Activated CD8-positive, alpha-beta T cell treated with anti-CD3 and anti-CD28 coated beads, Interleukin-2, amount 10 ng/mL, durations not matched to agents 7 days and 5 days (primary cell): ENCODE data around the gene CPSF6. TPM values are rescaled to one million over a fixed set of nuclear protein-coding genes. Genes with fewer than 3 reads are reported as not detected.
A peak's percentile ranks its signal among the peaks of the same experiment; 100 is the strongest.
"Not testable (repeated sequence)": the region's sequence is repeated elsewhere in the genome, so short reads cannot be mapped to it uniquely, and the experiment has no call there.

Experiments
- ATAC-seq: fragments of 150-1000 bp; cut with Tn5 transposase; one replicate; pipeline ENCODE4 v1.10.0; 2021; ENCODE audit warnings: moderate library complexity
- CTCF ChIA-PET: fragments of 350-600 bp; sonication (Branson Sonifier 250); formaldehyde crosslinking; loops from one replicate; lab custom pipeline; 2021; ENCODE audit warnings: antibody characterized with exemption; lab: Charles Lee
- POLR2A ChIA-PET: fragments of 350-600 bp; sonication (Branson Sonifier 250); formaldehyde crosslinking; loops from one replicate; lab custom pipeline; 2021; ENCODE audit warnings: antibody characterized with exemption; lab: Charles Lee
- DNase-seq: peaks from one replicate; pipeline ENCODE4 v3.0.0-alpha.2; 2020
- H3K27ac Mint-ChIP-seq: one replicate; pipeline ENCODE4 v1.8.0; 2021; ENCODE audit warnings: mild to moderate bottlenecking, mixed read lengths
- H3K27me3 Mint-ChIP-seq: one replicate; pipeline ENCODE4 v1.8.0; 2021; ENCODE audit warnings: low read depth, mixed read lengths
- H3K36me3 Mint-ChIP-seq: one replicate; pipeline ENCODE4 v1.8.0; 2021; ENCODE audit warnings: low read depth, mixed read lengths
- H3K4me1 Mint-ChIP-seq: one replicate; pipeline ENCODE4 v1.8.0; 2021; ENCODE audit warnings: low read depth, mixed read lengths
- H3K4me3 Mint-ChIP-seq: one replicate; pipeline ENCODE4 v1.8.0; 2021; ENCODE audit warnings: mild to moderate bottlenecking, mixed read lengths
- H3K9me3 Mint-ChIP-seq: one replicate; pipeline ENCODE4 v1.8.0; 2022; ENCODE audit warnings: mixed read lengths; ENCODE audit not compliant: insufficient read depth
- total RNA-seq, 2 experiments: library from RNA; stranded (reverse); gene quantifications; one replicate each; pipeline ENCODE4 v1.2.3, GENCODE V29; 2021

Gene CPSF6
- total RNA-seq, 2 experiments from 2014 or later, result 95.6 to 97.8 TPM

- Mint-ChIP-seq H3K27ac (no peak overlapping the region), H3K36me3 (peaks cover 54% of the 10 kb centered on the region), H3K4me3 (no peak overlapping the region), H3K27me3 (no peaks in the 10 kb centered on the region), H3K9me3 (no peaks in the 10 kb centered on the region), H3K4me1 (peaks cover 3% of the 10 kb centered on the region)
- ChIA-PET POLR2A (no interaction called here), CTCF (interaction anchor here (1.1 kb wide), 1 partner anchor 10 kb away, joined by 4 read pairs; no protein-coding TSS in a partner anchor)
- ATAC-seq (no peak), DNase-seq (no peak)
Measured at GRCh38 chr12:69262264-69262974, 23.1 kb downstream of the CPSF6 start.

DNA sequence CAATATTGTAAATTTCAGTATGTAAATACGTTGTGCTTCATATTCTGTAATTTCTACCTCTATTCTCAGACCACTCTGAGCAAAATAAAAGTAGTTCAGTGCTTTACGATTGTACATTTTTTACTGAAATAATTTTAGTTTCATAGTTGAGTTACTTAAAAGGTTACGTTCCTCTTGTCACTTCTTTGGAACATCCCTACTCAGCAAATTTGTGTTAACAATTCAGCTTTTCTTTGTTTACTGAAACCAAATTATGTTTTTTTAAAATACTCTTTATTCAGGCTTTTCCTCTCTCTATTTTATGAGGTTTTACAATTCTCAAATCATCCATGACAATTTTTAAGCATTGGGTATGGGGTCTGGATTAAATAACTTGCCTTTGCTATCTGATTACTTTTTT, 25.8 kb downstream of the CPSF6 start:
- ATAC-seq (no peak), DNase-seq (no peak)
- Mint-ChIP-seq H3K36me3 (peaks cover 42% of the 10 kb centered on the region), H3K4me1 (peaks cover 3% of the 10 kb centered on the region), H3K27ac (no peak overlapping the region), H3K27me3 (no peaks in the 10 kb centered on the region), H3K9me3 (no peaks in the 10 kb centered on the region), H3K4me3 (no peak overlapping the region)
- CTCF ChIA-PET, result interaction anchor here (1.2 to 3.1 kb wide), 4 partner anchors 11 to 111 kb away, joined by 5 to 31 read pairs (median 6); no protein-coding TSS in a partner anchor
- POLR2A ChIA-PET, result no interaction called here

- H3K4me1 Mint-ChIP-seq, POLR2A ChIA-PET, H3K27ac Mint-ChIP-seq, DNase-seq, ATAC-seq, H3K4me3 Mint-ChIP-seq, H3K9me3 Mint-ChIP-seq, H3K27me3 Mint-ChIP-seq: not testable (repeated sequence)
- peaks cover 40% of the 10 kb centered on the region for H3K36me3 Mint-ChIP-seq
- CTCF ChIA-PET, result interaction anchor here (0.5 to 3.1 kb wide), 3 partner anchors 12 to 27 kb away, joined by 3 to 31 read pairs (median 6); no protein-coding TSS in a partner anchor
Measured at GRCh38 chr12:69265633-69266032, 26.3 kb downstream of the CPSF6 start.

- Mint-ChIP-seq H3K36me3 (peaks cover 40% of the 10 kb centered on the region), H3K27ac (no peak overlapping the region), H3K9me3 (no peaks in the 10 kb centered on the region), H3K4me1 (peaks cover 3% of the 10 kb centered on the region), H3K4me3 (no peak overlapping the region), H3K27me3 (no peaks in the 10 kb centered on the region)
- ATAC-seq (no peak), DNase-seq (no peak)
- ChIA-PET CTCF (interaction anchor here (0.5 to 3.1 kb wide), 2 partner anchors 12 to 27 kb away, joined by 3 to 31 read pairs; no protein-coding TSS in a partner anchor), POLR2A (no interaction called here)
Measured at GRCh38 chr12:69266036-69266635, 26.8 kb downstream of the CPSF6 start.

DNA sequence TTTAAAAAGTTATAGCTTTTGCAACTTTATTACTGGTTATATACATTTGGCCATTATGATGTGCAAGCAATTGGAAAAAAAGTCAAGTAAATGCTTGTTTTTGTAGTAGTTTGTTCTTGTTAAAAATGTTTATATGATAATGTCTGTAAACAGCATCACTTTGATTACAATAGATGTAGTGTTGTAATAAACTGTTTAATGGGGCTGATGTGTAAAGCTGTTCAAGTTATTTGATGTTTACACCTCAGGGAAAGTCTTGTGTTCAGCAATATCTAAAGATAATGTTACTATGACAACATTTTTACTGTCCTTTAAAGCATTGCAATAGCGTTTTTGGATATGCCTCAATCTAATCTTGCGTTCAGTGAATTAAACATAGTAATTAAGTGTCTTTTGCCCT, 30.4 kb downstream of the CPSF6 start:
- POLR2A ChIA-PET, result no interaction called here
- CTCF ChIA-PET, result interaction anchor here (0.8 to 2.4 kb wide), 4 partner anchors 15 to 113 kb away, joined by 3 to 11 read pairs (median 5); no protein-coding TSS in a partner anchor
- no peak for ATAC-seq

GRCh38 chr12:69272511-69272910, 33.1 kb downstream of the CPSF6 start:
- DNase-seq, result no peak
- Mint-ChIP-seq H3K9me3 (no peaks in the 10 kb centered on the region), H3K4me3 (no peak overlapping the region), H3K36me3 (peaks cover 23% of the 10 kb centered on the region), H3K27me3 (no peaks in the 10 kb centered on the region), H3K4me1 (peaks cover 36% of the 10 kb centered on the region), H3K27ac (no peak overlapping the region)
- CTCF ChIA-PET, result no interaction called here
- ATAC-seq, result no peak
- POLR2A ChIA-PET, result no interaction called here

More for the DNA sequence above, 30.4 kb downstream of the CPSF6 start:
- Mint-ChIP-seq H3K27me3 (no peaks in the 10 kb centered on the region), H3K9me3 (no peaks in the 10 kb centered on the region), H3K36me3 (peaks cover 28% of the 10 kb centered on the region), H3K27ac (no peak overlapping the region), H3K4me3 (no peak overlapping the region), H3K4me1 (peaks cover 16% of the 10 kb centered on the region)
- no peak for DNase-seq

GRCh38 chr12:69274861-69275260, 35.5 kb downstream of the CPSF6 start:
- Mint-ChIP-seq H3K27me3 (no peaks in the 10 kb centered on the region), H3K27ac (no peak overlapping the region), H3K36me3 (peaks cover 17% of the 10 kb centered on the region), H3K4me3 (no peak overlapping the region), H3K4me1 (peaks cover 36% of the 10 kb centered on the region), H3K9me3 (no peaks in the 10 kb centered on the region)
- ChIA-PET POLR2A (interaction anchor here (1.0 kb wide), 1 partner anchor 56 kb away, joined by 3 read pairs; no protein-coding TSS in a partner anchor), CTCF (interaction anchor here (1.3 to 2.4 kb wide), 4 partner anchors 16 to 119 kb away, joined by 3 to 15 read pairs (median 12); no protein-coding TSS in a partner anchor)
- ATAC-seq (no peak), DNase-seq (no peak)

GRCh38 chr12:69275471-69275891, 36.1 kb downstream of the CPSF6 start:
- ChIA-PET POLR2A (interaction anchor here (0.6 to 1.0 kb wide), 2 partner anchors 56 to 467 kb away, joined by 3 read pairs; no protein-coding TSS in a partner anchor), CTCF (interaction anchor here (1.3 to 2.4 kb wide), 4 partner anchors 15 to 120 kb away, joined by 3 to 15 read pairs (median 12); no protein-coding TSS in a partner anchor)
- H3K4me1 Mint-ChIP-seq, result peaks cover 36% of the 10 kb centered on the region
- DNase-seq, result no peak
- peak overlapping the region; percentile 36 for H3K4me3 Mint-ChIP-seq
- H3K27me3 Mint-ChIP-seq, result no peaks in the 10 kb centered on the region
- peak overlapping the region; percentile 26 for H3K27ac Mint-ChIP-seq
- ATAC-seq, result peak; percentile 84
- no peaks in the 10 kb centered on the region for H3K9me3 Mint-ChIP-seq
- H3K36me3 Mint-ChIP-seq, result peaks cover 17% of the 10 kb centered on the region

DNA sequence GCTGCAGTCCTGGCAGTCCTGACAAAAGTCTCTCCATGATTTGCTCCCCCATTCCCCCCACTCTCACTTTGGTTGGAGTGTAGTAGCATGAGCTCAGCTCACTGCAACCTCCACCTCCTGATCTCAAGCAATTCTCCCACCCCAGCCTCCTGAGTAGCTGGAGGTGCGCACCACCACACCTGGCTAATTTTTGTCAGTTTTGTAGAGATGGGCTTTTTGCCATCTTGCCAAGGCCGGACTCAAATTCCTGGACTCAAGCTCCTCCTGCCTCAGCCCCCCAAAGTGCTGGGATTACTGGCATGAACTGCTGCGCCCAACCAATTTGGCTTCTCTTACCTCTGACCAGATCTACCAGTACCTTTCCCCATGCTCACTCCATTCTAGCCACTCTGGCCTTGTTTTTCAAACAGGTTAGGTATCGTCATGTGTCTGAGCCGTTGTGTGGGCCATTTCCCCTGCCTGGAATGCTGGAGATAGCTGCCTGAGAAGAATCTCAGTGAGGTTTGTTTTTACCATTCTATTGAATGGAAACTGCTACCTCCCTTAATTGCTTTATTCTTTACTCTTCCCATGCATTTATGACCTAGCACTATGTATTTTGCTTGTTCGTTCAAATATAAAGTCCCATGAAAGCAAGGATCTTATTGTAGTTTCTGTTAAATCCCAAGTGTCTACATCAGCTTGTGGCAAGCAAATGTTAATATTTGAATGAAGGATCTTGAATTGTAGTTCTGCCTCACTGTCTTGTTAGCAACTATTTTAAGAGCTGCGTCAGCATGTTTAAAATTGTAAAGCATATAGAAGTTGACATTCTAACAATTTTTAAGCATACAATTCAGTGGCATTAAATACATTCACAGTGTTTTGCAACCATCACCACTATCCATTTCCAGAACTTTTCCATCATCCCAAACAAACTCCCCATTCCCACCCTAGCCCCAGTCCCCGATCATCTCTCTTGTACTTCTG, 39.7 kb downstream of the CPSF6 start:
- Mint-ChIP-seq H3K36me3 (peaks cover 1% of the 10 kb centered on the region), H3K4me1 (peaks cover 43% of the 10 kb centered on the region), H3K9me3 (no peaks in the 10 kb centered on the region), H3K27me3 (peaks cover 3% of the 10 kb centered on the region), H3K4me3 (no peak overlapping the region), H3K27ac (no peak overlapping the region)
- CTCF ChIA-PET, result no interaction called here
- ATAC-seq, result no peak
- POLR2A ChIA-PET, result interaction anchor here (0.6 kb wide), 1 partner anchor 306 kb away, joined by 3 read pairs; the partner anchor contains the start of gene CCT2
- no peak for DNase-seq

- Mint-ChIP-seq H3K9me3 (no peaks in the 10 kb centered on the region), H3K27me3 (peaks cover 23% of the 10 kb centered on the region), H3K4me3 (peak overlapping the region; percentile 12), H3K36me3 (peaks cover 1% of the 10 kb centered on the region), H3K27ac (no peak overlapping the region), H3K4me1 (peaks cover 19% of the 10 kb centered on the region)
- DNase-seq (peak; percentile 39), ATAC-seq (peak; percentile 49)
- CTCF ChIA-PET, result no interaction called here
- POLR2A ChIA-PET, result no interaction called here
Measured at GRCh38 chr12:69284131-69284530, 44.8 kb downstream of the CPSF6 start.

DNA sequence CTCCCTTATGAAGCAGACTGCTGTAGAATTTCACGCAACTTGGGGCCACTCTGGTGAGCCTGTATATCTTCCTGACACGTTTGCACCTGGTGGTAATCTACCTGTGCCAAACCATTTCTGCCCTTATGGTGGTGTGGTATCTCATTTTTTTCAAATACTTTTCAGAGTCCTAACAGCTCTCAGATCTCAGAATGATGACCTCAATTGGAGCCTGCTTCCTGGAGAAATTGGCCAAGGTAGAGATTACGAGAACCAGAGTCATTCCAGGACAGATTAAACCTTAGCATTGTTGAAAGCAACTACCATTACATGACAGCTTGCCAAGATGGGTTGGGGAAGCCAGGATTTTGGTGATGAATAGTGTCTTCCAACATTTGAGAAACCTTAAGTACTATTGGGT, 48.2 kb downstream of the CPSF6 start:
- DNase-seq (no peak), ATAC-seq (no peak)
- Mint-ChIP-seq H3K9me3 (no peaks in the 10 kb centered on the region), H3K4me1 (peaks cover 24% of the 10 kb centered on the region), H3K36me3 (no peaks in the 10 kb centered on the region), H3K27ac (no peak overlapping the region), H3K4me3 (no peak overlapping the region), H3K27me3 (peaks cover 35% of the 10 kb centered on the region)
- POLR2A ChIA-PET, result no interaction called here
- CTCF ChIA-PET, result interaction anchor here (0.6 to 4.9 kb wide), 3 partner anchors 11 to 282 kb away, joined by 3 to 30 read pairs (median 13); no protein-coding TSS in a partner anchor
